GM23248 (cell line): ENCODE data around the gene ZNF438. TPM values are rescaled to one million over a fixed set of nuclear protein-coding genes. Genes with fewer than 3 reads are reported as not detected.

Source experiments
- DNase-seq: peaks from one replicate; pipeline ENCODE4 v3.0.0-alpha.2; 2015
- H2AFZ ChIP-seq: fragments of 200-600 bp; sonication (generic); 2 replicates; pipeline ENCODE4 v1.6.1; 2016; ENCODE audit warnings: antibody characterized with exemption
- H3F3A ChIP-seq: fragments of 200-600 bp; sonication (generic); 2 replicates; pipeline ENCODE4 v1.6.1; 2016; ENCODE audit warnings: mild to moderate bottlenecking, antibody characterized with exemption, mixed run types; ENCODE audit not compliant: insufficient read depth
- H3K27ac ChIP-seq: fragments of 200-600 bp; sonication (generic); 2 replicates; pipeline ENCODE4 v1.5.1; 2016; ENCODE audit warnings: mild to moderate bottlenecking
- H3K27me3 ChIP-seq: fragments of 200-600 bp; sonication (generic); replicated peaks from 2 replicates; pipeline ENCODE4 v1.6.1; 2016; ENCODE audit warnings: mild to moderate bottlenecking; ENCODE audit not compliant: insufficient read depth
- H3K36me3 ChIP-seq: fragments of 200-600 bp; sonication (generic); 2 replicates; pipeline ENCODE4 v1.6.1; 2016; ENCODE audit warnings: low read depth, mild to moderate bottlenecking
- H3K4me1 ChIP-seq: fragments of 200-600 bp; sonication (generic); 2 replicates; pipeline ENCODE4 v1.6.1; 2016; ENCODE audit warnings: mild to moderate bottlenecking; ENCODE audit not compliant: insufficient read depth
- H3K4me2 ChIP-seq: fragments of 200-600 bp; sonication (generic); one replicate; pipeline ENCODE4 v1.6.1; 2016; ENCODE audit warnings: mild to moderate bottlenecking; ENCODE audit not compliant: unreplicated experiment
- H3K4me3 ChIP-seq: fragments of 200-600 bp; sonication (generic); 2 replicates; pipeline ENCODE4 v1.5.1; 2016; ENCODE audit warnings: mild to moderate bottlenecking
- H3K79me2 ChIP-seq: fragments of 200-600 bp; sonication (generic); 2 replicates; pipeline ENCODE4 v1.6.1; 2016; ENCODE audit warnings: mild to moderate bottlenecking; ENCODE audit not compliant: insufficient read depth
- H3K9ac ChIP-seq: fragments of 200-600 bp; sonication (generic); 2 replicates; pipeline ENCODE4 v1.6.1; 2016; ENCODE audit warnings: mild to moderate bottlenecking
- H3K9me2 ChIP-seq: fragments of 200-600 bp; sonication (generic); 2 replicates; pipeline ENCODE4 v1.6.1; 2016; ENCODE audit warnings: mixed run types, mild to moderate bottlenecking, moderate library complexity; ENCODE audit not compliant: insufficient read depth
- H3K9me3 ChIP-seq: fragments of 200-600 bp; sonication (generic); one replicate; pipeline ENCODE4 v1.6.1; 2017; ENCODE audit warnings: low read depth
- H4K20me1 ChIP-seq: fragments of 200-600 bp; sonication (generic); 2 replicates; pipeline ENCODE4 v1.6.0; 2016; ENCODE audit not compliant: insufficient read depth
- EZH2 ChIP-seq: fragments of 200-600 bp; sonication (generic); IDR thresholded peaks from 2 replicates; pipeline ENCODE4 v1.6.1; 2018; ENCODE audit warnings: antibody characterized with exemption, mild to moderate bottlenecking; ENCODE audit not compliant: insufficient read depth, poor library complexity, severe bottlenecking
- EZH2phosphoT487 ChIP-seq: fragments of 200-600 bp; sonication (generic); IDR thresholded peaks from 2 replicates; pipeline ENCODE4 v1.6.1; 2018; ENCODE audit warnings: antibody characterized with exemption, moderate library complexity, mild to moderate bottlenecking, low read depth; ENCODE audit not compliant: insufficient read depth
- WGBS, 2 experiments: methylation state at CpG; one replicate each; pipeline ENCODE4 v1.1.6; 2015 to 2017; ENCODE audit warnings: low lambda C conversion rate in 2 of 2, low coverage in 1 of 2; ENCODE audit errors: missing lambda C conversion rate in 2 of 2; 5-methylcytosine and 5-hydroxymethylcytosine counted together
- in situ Hi-C: fragments of 300-500 bp; cut with MboI; formaldehyde crosslinking; loops from 2 replicates; pipeline ENCODE4 v1.15.0; 2020
- polyA plus RNA-seq: library from polyadenylated mRNA; unstranded; fragments of >200 nt; fragmentation: Nextera tagmentation; extraction: Ambion mirVana; gene quantifications from 2 replicates; pipeline ENCODE4 v1.2.1, GENCODE V29; 2016
- total RNA-seq: library from RNA; depleted of rRNA; stranded (reverse); fragments of >200 nt; shearing (Covaris generic); gene quantifications from 2 replicates; pipeline ENCODE4 v1.2.3, GENCODE V29; 2014

Gene ZNF438
- total and polyA plus RNA-seq, 2 experiments from 2014 or later, result 2.9 to 4.1 TPM

- no peak for DNase-seq
- Histone ChIP-seq H3K9me2 (no peaks in the 10 kb centered on the region), H4K20me1 (no peaks in the 10 kb centered on the region), H3F3A (no peaks in the 10 kb centered on the region), H2AFZ (no peak overlapping the region), H3K36me3 (no peaks in the 10 kb centered on the region), H3K9ac (no peak overlapping the region), H3K9me3 (no peaks in the 10 kb centered on the region), H3K79me2 (no peaks in the 10 kb centered on the region), H3K27me3 (no peaks in the 10 kb centered on the region), H3K4me2 (no peak overlapping the region), H3K27ac (no peak overlapping the region), H3K4me1 (no peaks in the 10 kb centered on the region), H3K4me3 (no peak overlapping the region)
- in situ Hi-C loops, result no loop called here
- WGBS, 2 experiments, result 95 to 98% methylated on average over 2 of the region's 2 CpGs
- no peak for TF ChIP-seq EZH2phosphoT487
- TF ChIP-seq EZH2, result no peak
Measured at GRCh38 chr10:30839652-30840051, 192.0 kb downstream of the ZNF438 start.

- H3K27ac ChIP-seq, result no peak overlapping the region
- H3K4me1 ChIP-seq, result no peaks in the 10 kb centered on the region
- no peaks in the 10 kb centered on the region for H3K9me2 ChIP-seq
- H3K4me3 ChIP-seq, result no peak overlapping the region
- in situ Hi-C loops, result no loop called here
- H2AFZ ChIP-seq, result no peak overlapping the region
- no peaks in the 10 kb centered on the region for H3K9me3 ChIP-seq
- no peak for DNase-seq
- no peak for TF ChIP-seq EZH2
- no peak for TF ChIP-seq EZH2phosphoT487
- H3F3A ChIP-seq, result no peaks in the 10 kb centered on the region
- WGBS, 2 experiments, result 60 to 66% methylated on average over 2 of the region's 2 CpGs
- H3K27me3 ChIP-seq, result no peaks in the 10 kb centered on the region
- H3K79me2 ChIP-seq, result no peaks in the 10 kb centered on the region
- H4K20me1 ChIP-seq, result no peaks in the 10 kb centered on the region
- no peaks in the 10 kb centered on the region for H3K36me3 ChIP-seq
- no peak overlapping the region for H3K9ac ChIP-seq
- no peak overlapping the region for H3K4me2 ChIP-seq
Measured at GRCh38 chr10:30836406-30836805, 195.3 kb downstream of the ZNF438 start.

GRCh38 chr10:30835146-30835545 is 196.5 kb downstream of the ZNF438 start:
- DNase-seq, result no peak
- H3K79me2 ChIP-seq, result no peaks in the 10 kb centered on the region
- no peaks in the 10 kb centered on the region for H3K36me3 ChIP-seq
- H3K4me2 ChIP-seq, result no peak overlapping the region
- no peak overlapping the region for H3K9ac ChIP-seq
- H3F3A ChIP-seq, result no peaks in the 10 kb centered on the region
- no peak overlapping the region for H2AFZ ChIP-seq
- in situ Hi-C loops, result no loop called here
- no peaks in the 10 kb centered on the region for H3K27me3 ChIP-seq
- H3K4me1 ChIP-seq, result 0 out of 2 replicates have a peak, but pooled peaks cover under 1% of the 10 kb centered on the region
- WGBS, 2 experiments, result 79 to 86% methylated on average over 12 of the region's 12 CpGs
- H3K9me3 ChIP-seq, result no peaks in the 10 kb centered on the region
- no peaks in the 10 kb centered on the region for H3K9me2 ChIP-seq
- H3K4me3 ChIP-seq, result no peak overlapping the region
- TF ChIP-seq EZH2 (no peak), EZH2phosphoT487 (no peak)
- H4K20me1 ChIP-seq, result no peaks in the 10 kb centered on the region
- H3K27ac ChIP-seq, result no peak overlapping the region

GRCh38 chr10:30834651-30835050 is 197.0 kb downstream of the ZNF438 start:
- Histone ChIP-seq H3K36me3 (no peaks in the 10 kb centered on the region), H2AFZ (no peak overlapping the region), H3K4me2 (no peak overlapping the region), H3K4me1 (peaks cover 5% of the 10 kb centered on the region), H3K9me2 (no peaks in the 10 kb centered on the region), H3K4me3 (no peak overlapping the region), H3K9ac (no peak overlapping the region), H3K27ac (no peak overlapping the region), H3F3A (no peaks in the 10 kb centered on the region), H3K79me2 (no peaks in the 10 kb centered on the region), H3K27me3 (no peaks in the 10 kb centered on the region), H3K9me3 (no peaks in the 10 kb centered on the region), H4K20me1 (no peaks in the 10 kb centered on the region)
- 46 to 48% methylated on average over 3 of the region's 3 CpGs for WGBS, 2 experiments
- TF ChIP-seq EZH2 (no peak), EZH2phosphoT487 (no peak)
- in situ Hi-C loops, result no loop called here
- DNase-seq, result no peak

GRCh38 chr10:30834153-30834552 is 197.5 kb downstream of the ZNF438 start:
- WGBS, 2 experiments, result 70 to 75% methylated on average over 4 of the region's 4 CpGs
- Histone ChIP-seq H3K4me3 (no peak overlapping the region), H2AFZ (no peak overlapping the region), H3K9me2 (no peaks in the 10 kb centered on the region), H4K20me1 (no peaks in the 10 kb centered on the region), H3K27ac (no peak overlapping the region), H3K4me1 (peaks cover 7% of the 10 kb centered on the region), H3K9ac (no peak overlapping the region), H3K79me2 (no peaks in the 10 kb centered on the region), H3K27me3 (no peaks in the 10 kb centered on the region), H3K9me3 (no peaks in the 10 kb centered on the region), H3K4me2 (no peak overlapping the region), H3K36me3 (no peaks in the 10 kb centered on the region), H3F3A (no peaks in the 10 kb centered on the region)
- TF ChIP-seq EZH2, result no peak
- in situ Hi-C loops, result no loop called here
- no peak for DNase-seq
